Activated CD4-positive, alpha-beta T cell treated with anti-CD3 and anti-CD28 coated beads for 4 hours (primary cell): ENCODE data around the gene SLC9A9.

Source experiments
- DNase-seq, 2 donors: peaks; one replicate each; pipeline ENCODE4 v3.0.0-alpha.2; 2020

SLC9A9 gene

GRCh38 chr3:143228405-143228804, 619.9 kb downstream of the SLC9A9 start:
- DNase-seq: no peak

DNA sequence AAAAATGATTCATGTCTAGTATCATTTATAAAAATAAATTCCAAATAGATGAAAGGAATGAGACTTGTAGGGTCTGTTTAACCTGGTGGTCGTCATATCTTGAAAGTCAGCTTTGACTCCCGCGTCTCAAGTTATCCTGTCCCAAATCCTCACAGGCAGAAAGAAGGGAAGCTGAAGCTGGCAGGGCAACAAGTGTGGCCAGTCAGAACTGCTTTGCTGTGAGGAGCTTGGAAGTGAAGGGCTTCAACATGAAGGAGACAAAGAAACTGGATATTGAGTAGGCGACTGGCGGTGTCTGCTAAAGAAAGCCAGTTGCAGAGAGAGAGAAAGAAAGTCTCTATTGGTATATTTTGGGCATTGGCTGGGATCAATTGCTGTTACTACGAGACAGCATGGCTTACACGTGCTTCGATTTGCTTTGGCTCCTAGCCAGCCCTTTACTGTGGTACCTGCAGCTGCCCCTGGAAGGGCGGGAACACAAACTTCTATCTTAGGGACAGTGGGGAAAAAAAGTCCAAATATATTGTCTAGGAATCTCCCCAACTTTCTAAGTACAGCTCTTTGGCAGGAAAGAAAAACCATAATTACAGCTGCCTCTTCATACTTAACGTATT, 621.5 kb downstream of the SLC9A9 start:
- DNase-seq: no peak

DNA sequence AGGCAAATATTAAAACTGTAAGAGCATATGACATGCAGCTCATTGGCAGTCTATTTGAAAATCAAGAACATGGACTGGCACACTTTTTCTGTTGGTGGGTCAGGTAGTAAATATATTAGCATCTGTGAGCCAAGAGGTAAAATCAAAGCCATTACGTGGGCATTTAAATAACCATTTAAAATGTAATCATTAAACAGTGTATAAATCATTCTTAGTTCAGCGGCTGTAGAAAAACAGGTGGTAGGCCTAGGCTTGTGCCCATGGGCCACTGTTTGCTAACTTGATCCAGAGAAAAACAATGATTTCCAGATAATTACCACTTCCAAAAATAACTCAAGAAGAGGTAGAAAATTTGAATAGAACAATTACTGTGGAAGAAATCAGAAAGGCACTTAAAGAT, 623.6 kb downstream of the SLC9A9 start:
- DNase-seq: no peak

GRCh38 chr3:143222981-143223380, 625.3 kb downstream of the SLC9A9 start:
- no peak for DNase-seq

- DNase-seq: no peak
Measured at GRCh38 chr3:143222505-143222904, 625.8 kb downstream of the SLC9A9 start.

DNA sequence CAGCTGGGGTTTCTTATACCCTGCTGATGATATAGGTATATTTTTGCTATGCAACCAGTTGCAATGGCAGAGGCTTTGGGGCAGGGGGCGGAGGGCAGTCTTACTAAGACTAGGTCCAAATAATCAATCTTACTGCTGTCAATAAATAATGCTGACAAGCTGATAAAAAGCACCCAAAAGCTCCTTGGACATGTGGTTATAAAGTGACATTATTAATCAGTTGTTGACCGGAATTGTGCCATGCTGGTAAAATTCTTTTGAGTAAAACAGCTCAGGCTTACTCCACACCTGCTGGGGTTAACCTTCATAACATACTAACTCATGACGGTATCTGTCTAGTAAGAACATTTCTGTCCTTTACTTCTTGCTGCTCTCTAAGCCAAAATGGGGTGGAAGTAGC, 626.8 kb downstream of the SLC9A9 start:
- no peak for DNase-seq

DNA sequence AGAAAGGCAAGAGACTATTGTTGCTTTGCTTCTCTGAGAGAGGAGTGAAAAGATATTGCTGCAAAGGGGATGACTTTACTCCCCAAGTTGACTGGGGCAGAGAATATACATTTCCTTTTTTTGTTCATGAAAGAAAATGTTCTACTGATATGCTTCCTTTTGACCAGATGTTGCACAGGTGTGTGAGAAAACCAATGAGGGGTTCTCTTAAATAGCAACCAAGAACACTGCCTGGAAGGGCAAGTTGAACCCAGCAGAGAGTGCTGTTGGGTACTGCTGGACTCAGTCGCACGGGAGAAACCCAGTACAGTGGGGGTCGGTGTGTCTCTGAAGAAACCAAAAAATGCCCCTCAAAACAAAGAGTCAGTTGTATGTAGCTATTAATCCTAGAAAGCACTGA, 627.5 kb downstream of the SLC9A9 start:
- DNase-seq: no peak

GRCh38 chr3:143218166-143218835, 630.0 kb downstream of the SLC9A9 start:
- no peak for DNase-seq

GRCh38 chr3:143217283-143217682, 631.0 kb downstream of the SLC9A9 start:
- no peak for DNase-seq

GRCh38 chr3:143216709-143217182, 631.5 kb downstream of the SLC9A9 start:
- DNase-seq: no peak
